Activated T-helper 17 cell treated with anti-CD3 and anti-CD28 coated beads, Interleukin-2, amount 50 U/mL, for 72 hours (primary cell): ENCODE measurements around the gene SCN11A. TPM values are rescaled to one million over a fixed set of nuclear protein-coding genes. Genes with fewer than 3 reads are reported as not detected.

Source experiments
- ATAC-seq: fragments of 150-1000 bp; cut with Tn5 transposase; replicated peaks from 2 replicates; pipeline ENCODE4 v1.10.0; 2021; ENCODE audit warnings: mild to moderate bottlenecking, moderate library complexity
- H3K27ac Mint-ChIP-seq: one replicate; pipeline ENCODE4 v1.8.0; 2022; ENCODE audit warnings: mixed read lengths
- H3K27me3 Mint-ChIP-seq: one replicate; pipeline ENCODE4 v1.8.0; 2022; ENCODE audit warnings: mixed read lengths
- H3K36me3 Mint-ChIP-seq: one replicate; pipeline ENCODE4 v1.8.0; 2022; ENCODE audit warnings: low read depth, mild to moderate bottlenecking, mixed read lengths
- H3K4me1 Mint-ChIP-seq: one replicate; pipeline ENCODE4 v1.8.0; 2022; ENCODE audit warnings: mixed read lengths
- H3K4me3 Mint-ChIP-seq: one replicate; pipeline ENCODE4 v1.8.0; 2022; ENCODE audit warnings: mild to moderate bottlenecking, mixed read lengths
- H3K9me3 Mint-ChIP-seq: one replicate; pipeline ENCODE4 v1.8.0; 2022; ENCODE audit warnings: mixed read lengths
- total RNA-seq, 2 donors: library from RNA; stranded (reverse); gene quantifications; one replicate each; pipeline ENCODE4 v1.2.3, GENCODE V29; 2022

The SCN11A gene
- under 1 TPM; 0.21 to 0.22 TPM for total RNA-seq

DNA sequence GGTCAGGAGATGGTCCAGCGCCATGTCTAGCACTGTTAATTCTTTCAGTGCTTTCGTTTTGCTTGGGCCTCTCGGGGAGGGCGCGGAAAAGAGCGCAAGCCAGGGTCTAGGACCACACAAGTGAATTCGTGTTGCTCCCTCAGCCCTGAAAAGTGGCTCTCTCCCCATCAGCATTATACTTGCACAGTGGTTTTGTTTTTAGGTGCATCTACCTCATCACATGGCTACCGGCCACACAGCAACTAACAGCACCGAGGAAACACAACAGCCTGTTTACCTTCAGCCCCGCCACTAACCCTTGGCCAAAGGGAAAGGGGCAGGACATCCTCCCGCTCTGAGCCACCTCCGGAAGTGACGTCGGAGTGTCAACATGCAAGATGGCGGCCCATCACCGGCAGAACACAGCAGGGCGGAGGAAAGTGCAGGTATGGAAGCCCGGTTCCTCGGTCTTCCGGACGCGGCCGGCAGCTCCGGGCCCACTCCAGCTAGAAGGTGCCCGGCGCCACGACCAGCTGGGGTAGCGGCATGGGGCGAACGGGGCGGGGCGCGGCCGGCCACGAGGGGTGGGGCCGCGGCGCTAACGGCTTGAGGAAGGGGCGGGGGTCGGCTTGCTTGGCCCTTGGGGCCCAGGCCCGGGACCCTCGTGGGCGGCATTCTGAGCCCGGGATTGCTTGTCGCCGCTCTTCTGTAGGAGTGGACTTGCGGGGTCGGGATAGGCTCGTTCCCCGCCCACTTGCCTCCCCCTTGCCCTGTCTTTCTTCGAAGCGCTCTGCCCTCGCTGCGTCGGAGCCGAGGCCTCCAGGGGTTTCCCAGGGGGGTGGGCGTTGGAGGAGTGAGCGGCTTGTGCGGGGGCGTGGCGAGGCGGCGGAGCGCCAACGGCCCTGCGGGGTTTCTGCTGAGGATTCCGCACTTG lies at the start of gene SCN11A, which contains the start of gene WDR48:
Gene SCN11A, minus strand, starts transcription at position 296 of the 913 bp plus-strand sequence. CDS start 101,582 bp downstream, outside the sequence.
Gene WDR48, plus strand, starts transcription at position 368 of the 913 bp plus-strand sequence. Its CDS starts 10 bp downstream, at position 378.
- ATAC-seq = peak; percentile 95
- Mint-ChIP-seq H3K27ac (peak within 1 kb of the TSS; percentile 97), H3K4me1 (peaks cover 31% of the 10 kb centered on the region), H3K27me3 (no peaks in the 10 kb centered on the region), H3K9me3 (no peaks in the 10 kb centered on the region), H3K36me3 (peaks cover 9% of the 10 kb centered on the region), H3K4me3 (peak within 1 kb of the TSS; percentile 93)

DNA sequence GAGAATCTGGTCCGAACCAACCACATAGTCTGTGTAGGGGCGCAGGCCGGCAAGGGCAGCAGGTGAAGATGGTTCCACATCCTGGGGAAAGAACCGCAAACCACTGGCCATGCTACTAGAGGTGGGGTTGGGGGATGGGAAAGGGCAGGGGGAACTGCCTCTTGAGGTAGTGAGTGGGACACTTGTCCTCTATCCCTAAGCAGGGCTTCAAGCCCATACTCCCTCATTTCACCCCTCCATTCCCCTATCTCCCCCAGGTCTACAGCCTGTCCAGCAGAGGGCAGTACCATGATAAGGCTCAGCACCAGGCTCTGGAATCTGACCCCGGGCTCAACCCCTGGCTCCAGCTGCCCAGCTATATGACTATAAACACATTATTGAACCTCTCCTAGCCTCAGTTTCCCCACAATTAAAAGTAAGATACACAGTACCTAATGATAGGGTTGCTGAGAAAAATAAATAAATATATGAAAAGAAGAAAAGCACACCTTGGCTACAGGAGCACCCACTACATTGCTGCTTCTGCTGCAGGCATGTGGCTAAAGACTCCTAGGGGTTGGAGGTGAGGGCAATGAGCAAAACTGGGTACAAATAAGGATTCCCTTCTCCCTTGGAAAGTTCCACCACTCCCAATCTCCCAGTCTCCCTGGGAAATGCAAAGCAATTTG lies 49.4 kb upstream of the SCN11A start:
- peak overlapping the region; percentile 81 for H3K27ac Mint-ChIP-seq
- no peak overlapping the region for H3K4me3 Mint-ChIP-seq
- H3K4me1 Mint-ChIP-seq = peaks cover 33% of the 10 kb centered on the region
- ATAC-seq = peak; percentile 77
- H3K9me3 Mint-ChIP-seq = no peaks in the 10 kb centered on the region
- no peaks in the 10 kb centered on the region for H3K27me3 Mint-ChIP-seq
- peaks cover 31% of the 10 kb centered on the region for H3K36me3 Mint-ChIP-seq

DNA sequence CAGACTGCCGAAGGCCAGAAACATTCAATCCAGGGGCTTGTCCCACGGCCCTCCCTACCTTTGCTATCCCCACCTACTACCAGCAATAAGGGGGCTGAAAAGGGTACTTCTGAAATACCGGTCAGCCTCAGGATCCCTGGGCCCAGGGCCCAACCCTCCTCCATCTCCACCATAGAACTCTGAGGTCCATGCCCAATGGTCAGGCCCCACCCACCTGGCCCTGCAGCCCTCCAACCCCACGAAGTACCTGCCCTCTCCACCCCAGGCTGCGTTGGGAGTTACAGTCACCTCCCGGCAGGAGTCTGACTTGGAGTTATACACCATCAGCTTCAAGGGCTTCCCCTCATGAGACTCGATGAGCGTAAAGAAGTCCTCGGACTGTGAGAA lies 48.7 kb upstream of the SCN11A start:
- Mint-ChIP-seq H3K9me3 (no peaks in the 10 kb centered on the region), H3K4me3 (no peak overlapping the region), H3K27me3 (no peaks in the 10 kb centered on the region), H3K36me3 (peaks cover 38% of the 10 kb centered on the region), H3K4me1 (peaks cover 26% of the 10 kb centered on the region), H3K27ac (peak overlapping the region; percentile 81)
- no peak for ATAC-seq

DNA sequence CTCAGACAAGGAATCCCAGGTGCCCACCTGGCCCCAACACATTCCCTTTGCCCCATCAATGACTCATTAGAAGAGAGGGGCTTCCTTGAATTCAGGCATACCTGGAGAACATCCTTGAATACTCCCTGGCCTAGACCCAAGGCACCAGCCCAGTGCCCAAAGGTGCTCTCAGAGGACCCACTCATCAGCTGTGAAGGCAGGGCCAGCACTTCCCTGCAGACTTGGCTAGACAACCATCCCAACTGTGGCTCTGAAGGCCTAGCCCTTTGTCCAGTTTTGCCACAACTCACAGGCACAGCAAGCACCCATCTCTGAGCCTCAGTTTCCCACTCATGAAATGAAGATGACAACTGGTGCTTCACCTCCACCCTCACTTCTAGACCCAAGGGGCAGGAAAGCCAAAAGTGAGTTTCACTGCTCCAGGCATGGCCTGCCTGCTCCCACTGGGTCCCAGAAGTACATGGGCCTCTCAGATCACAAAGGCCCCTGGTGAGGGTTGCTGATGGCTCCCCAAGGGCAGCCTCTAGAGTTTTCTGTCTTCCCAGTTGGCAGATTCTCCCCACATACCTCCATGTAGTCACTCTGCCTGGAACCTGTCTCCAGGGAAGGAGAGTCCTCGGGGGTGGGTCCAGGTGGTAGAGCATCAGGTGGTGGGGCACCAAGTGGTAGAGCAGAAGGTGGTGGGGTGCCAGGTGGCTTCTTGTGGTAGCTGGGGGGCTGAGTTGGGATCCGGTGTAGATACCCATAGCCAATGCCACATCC lies 48.2 kb upstream of the SCN11A start:
- H3K27ac Mint-ChIP-seq = peak overlapping the region; percentile 81
- no peaks in the 10 kb centered on the region for H3K27me3 Mint-ChIP-seq
- H3K4me1 Mint-ChIP-seq = peaks cover 20% of the 10 kb centered on the region
- H3K4me3 Mint-ChIP-seq = no peak overlapping the region
- no peak for ATAC-seq
- peaks cover 43% of the 10 kb centered on the region for H3K36me3 Mint-ChIP-seq
- no peaks in the 10 kb centered on the region for H3K9me3 Mint-ChIP-seq

DNA sequence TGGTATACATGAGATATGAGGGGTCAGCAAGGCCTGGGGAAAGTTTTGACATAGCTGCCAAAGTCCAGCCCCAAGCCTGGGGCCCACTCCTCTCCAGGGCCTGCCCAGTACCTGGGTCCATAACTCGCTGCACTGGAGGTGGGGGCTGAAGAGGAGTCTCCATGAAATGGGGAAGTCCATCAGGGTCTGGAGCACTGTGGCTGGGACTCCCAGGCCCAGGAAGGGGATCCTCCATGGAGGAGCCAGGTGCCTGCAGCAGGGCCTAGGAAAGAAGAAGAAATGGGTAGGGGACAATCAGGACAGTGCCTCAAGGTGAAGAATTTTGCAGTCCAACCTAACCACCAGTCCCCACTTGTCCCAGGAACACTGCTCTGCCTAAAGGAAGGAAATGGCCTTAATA lies 47.5 kb upstream of the SCN11A start:
- peak overlapping the region; percentile 46 for H3K27ac Mint-ChIP-seq
- peaks cover 20% of the 10 kb centered on the region for H3K4me1 Mint-ChIP-seq
- no peaks in the 10 kb centered on the region for H3K27me3 Mint-ChIP-seq
- H3K9me3 Mint-ChIP-seq = no peaks in the 10 kb centered on the region
- H3K36me3 Mint-ChIP-seq = peaks cover 50% of the 10 kb centered on the region
- no peak for ATAC-seq
- H3K4me3 Mint-ChIP-seq = no peak overlapping the region

DNA sequence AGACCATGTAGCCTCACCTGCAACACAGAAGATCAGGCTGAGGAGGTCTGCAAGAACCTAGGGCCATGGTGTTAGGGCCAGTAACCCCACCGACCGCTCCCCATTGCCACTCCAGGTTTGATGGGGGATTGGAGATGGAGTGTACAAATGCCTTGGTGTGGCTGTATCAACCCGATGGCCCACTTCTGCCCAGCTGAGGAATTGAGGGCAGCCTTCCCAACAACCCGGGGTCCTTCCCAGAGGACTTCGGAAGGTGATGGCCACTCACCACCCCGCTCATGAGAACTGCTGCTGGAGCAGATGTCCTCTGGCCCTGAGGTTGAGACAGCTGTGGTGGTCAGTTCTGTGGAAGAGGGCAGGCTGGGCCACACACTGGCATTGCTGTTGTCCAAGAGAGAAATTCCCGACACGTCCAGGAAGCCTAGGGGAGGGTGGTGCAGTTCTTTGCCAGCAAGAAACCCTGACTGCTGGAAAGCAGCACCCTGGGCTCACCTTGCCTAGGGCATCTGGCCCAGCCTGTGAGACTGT lies 46.8 kb upstream of the SCN11A start:
- ATAC-seq = no peak
- H3K4me1 Mint-ChIP-seq = peaks cover 20% of the 10 kb centered on the region
- no peak overlapping the region for H3K27ac Mint-ChIP-seq
- no peaks in the 10 kb centered on the region for H3K27me3 Mint-ChIP-seq
- peaks cover 57% of the 10 kb centered on the region for H3K36me3 Mint-ChIP-seq
- H3K4me3 Mint-ChIP-seq = no peak overlapping the region
- no peaks in the 10 kb centered on the region for H3K9me3 Mint-ChIP-seq

DNA sequence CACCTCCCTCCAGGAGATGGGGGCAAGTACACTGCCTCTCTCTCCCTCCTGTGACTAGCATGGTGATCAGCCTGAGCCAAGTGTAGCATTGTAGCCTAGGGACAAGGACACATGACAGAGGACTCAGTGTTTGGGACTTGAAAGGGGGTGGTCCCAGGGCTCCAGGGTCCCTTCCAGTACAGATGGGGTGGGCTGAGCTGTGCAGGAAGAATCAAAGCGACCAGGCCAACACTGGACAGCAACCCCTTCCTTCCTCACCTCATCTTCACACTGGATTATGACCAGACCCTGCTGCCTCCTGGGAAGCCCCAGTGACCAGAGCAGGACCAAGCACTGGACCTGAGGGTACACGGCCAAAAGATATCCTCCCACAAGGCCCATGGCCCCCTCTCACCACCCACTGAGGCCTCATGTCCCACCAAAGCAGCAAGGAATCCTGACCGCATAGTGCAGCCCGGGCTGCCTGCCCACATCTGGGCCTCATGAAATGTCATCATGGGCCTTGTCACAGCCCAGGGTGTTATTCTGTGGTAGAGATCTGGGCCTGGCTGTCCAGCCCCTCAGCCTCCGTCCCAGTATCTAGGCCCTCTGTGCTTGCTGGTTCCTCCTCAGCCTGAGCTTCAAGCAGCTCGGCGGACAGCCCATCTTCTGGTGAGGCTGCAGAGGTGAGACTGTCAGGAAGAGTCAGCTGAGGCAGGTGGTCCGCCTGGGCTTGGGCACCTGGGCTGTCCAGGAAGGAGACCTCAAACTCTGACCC lies 46.1 kb upstream of the SCN11A start:
- Mint-ChIP-seq H3K27ac (peak overlapping the region; percentile 71), H3K27me3 (no peaks in the 10 kb centered on the region), H3K4me1 (peaks cover 18% of the 10 kb centered on the region), H3K4me3 (no peak overlapping the region), H3K36me3 (peaks cover 64% of the 10 kb centered on the region), H3K9me3 (no peaks in the 10 kb centered on the region)
- ATAC-seq = no peak

DNA sequence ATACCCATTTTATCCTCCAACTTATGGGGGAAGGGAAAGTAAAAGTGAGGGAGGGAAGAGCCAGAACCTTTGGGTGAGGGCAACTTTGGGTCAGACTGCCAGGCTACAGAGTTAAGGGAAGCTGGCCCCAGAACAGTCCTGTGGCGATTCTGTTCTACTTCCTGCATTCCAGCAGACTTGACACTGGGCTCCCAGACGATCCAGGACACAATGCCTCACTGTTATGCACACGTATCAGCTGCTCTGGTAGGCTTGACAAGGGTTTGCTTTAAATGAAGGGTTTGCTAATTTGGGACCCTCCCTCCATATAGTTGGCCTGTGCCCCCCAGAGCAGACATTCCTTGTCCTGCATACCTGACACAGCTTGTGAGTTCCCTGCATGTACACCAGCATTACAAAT lies 45.0 kb upstream of the SCN11A start:
- H3K4me1 Mint-ChIP-seq = peaks cover 7% of the 10 kb centered on the region
- peaks cover 75% of the 10 kb centered on the region for H3K36me3 Mint-ChIP-seq
- no peaks in the 10 kb centered on the region for H3K27me3 Mint-ChIP-seq
- no peak overlapping the region for H3K4me3 Mint-ChIP-seq
- no peaks in the 10 kb centered on the region for H3K9me3 Mint-ChIP-seq
- ATAC-seq = no peak
- peak overlapping the region; percentile 71 for H3K27ac Mint-ChIP-seq

DNA sequence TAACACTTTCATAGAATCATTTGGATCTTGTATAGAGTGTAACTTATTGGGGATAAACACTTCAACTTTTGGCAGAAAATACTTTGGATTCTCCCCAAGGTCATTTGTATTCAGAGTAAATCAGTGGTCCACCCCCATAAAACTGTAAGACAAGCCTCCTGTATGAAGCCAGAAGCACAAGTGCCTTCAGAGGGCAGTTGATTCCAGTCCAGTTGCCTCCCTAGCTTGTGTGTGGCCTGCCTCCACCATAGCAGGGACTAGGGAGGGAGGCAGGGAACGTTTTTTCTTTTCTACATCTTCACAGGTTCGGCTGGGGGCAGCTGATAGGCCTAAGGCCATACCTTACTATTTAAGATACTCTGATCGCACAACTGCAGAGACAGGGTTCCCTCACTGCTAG lies 44.0 kb upstream of the SCN11A start:
- Mint-ChIP-seq H3K4me1 (no peaks in the 10 kb centered on the region), H3K4me3 (no peak overlapping the region), H3K27me3 (no peaks in the 10 kb centered on the region), H3K27ac (peak overlapping the region; percentile 59), H3K36me3 (peaks cover 85% of the 10 kb centered on the region), H3K9me3 (no peaks in the 10 kb centered on the region)
- ATAC-seq = no peak

DNA sequence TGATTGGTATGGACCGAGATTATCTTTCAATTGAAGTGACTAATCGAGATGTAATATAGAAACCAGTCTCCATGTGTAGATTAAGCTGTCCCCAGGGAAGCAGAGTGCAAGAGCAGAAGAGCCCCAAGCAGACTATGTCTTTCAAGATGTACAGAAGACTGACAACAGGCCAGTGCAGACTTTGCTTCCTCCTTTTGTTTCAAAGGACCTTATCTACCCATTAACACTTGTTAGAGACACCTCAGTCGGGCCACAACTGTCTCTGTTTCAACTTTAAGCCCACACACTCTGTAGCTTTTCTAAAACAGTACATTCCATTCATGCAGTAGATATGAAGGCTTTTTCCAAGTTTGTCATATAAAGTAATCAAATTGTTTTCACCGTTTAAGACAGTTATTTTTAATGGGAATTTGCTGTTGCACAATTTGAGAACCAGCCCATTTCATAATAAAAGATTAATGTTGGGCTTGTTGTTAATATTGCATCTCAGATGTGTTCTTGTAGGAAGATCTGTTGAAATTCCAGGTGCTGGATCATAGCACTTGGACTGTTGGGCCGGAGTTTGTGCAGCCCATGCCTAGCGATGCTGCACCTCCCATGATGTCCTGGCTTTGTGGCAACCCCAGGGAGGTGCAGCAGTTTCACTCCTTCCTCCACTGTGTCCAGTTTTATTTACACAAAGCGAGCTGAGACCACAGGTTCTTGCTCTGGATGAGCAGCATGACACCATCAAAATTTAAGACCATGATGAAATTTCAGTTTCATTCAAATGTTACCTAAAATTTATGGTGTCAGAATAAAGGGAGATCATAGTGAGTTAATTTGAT lies 43.3 kb upstream of the SCN11A start:
- no peak for ATAC-seq
- H3K27me3 Mint-ChIP-seq = no peaks in the 10 kb centered on the region
- H3K9me3 Mint-ChIP-seq = no peaks in the 10 kb centered on the region
- H3K27ac Mint-ChIP-seq = peak overlapping the region; percentile 59
- H3K4me1 Mint-ChIP-seq = no peaks in the 10 kb centered on the region
- no peak overlapping the region for H3K4me3 Mint-ChIP-seq
- H3K36me3 Mint-ChIP-seq = peaks cover 92% of the 10 kb centered on the region

DNA sequence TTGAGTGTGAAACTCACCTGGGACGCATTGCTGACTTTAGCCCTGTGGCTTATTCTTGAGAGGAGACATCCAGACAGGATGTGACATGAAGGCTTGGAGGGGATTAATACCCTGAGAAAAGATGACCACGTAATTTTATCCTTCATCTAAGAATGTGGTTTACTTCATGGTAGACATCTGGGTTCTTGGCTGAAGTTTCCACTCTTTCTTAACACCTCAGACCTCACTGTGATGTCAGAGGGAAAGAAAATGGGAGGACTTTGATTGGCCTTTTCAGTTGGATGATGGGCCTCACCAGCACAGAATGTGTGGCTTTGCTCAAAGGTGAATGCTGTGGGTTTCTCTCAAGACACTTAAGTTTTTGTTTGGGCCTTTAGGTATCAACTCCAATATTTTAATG lies 39.2 kb upstream of the SCN11A start:
- peak; percentile 43 for ATAC-seq
- H3K9me3 Mint-ChIP-seq = no peaks in the 10 kb centered on the region
- H3K4me3 Mint-ChIP-seq = no peak overlapping the region
- H3K27me3 Mint-ChIP-seq = no peaks in the 10 kb centered on the region
- H3K4me1 Mint-ChIP-seq = no peaks in the 10 kb centered on the region
- H3K36me3 Mint-ChIP-seq = peaks cover 100% of the 10 kb centered on the region
- H3K27ac Mint-ChIP-seq = peak overlapping the region; percentile 62

DNA sequence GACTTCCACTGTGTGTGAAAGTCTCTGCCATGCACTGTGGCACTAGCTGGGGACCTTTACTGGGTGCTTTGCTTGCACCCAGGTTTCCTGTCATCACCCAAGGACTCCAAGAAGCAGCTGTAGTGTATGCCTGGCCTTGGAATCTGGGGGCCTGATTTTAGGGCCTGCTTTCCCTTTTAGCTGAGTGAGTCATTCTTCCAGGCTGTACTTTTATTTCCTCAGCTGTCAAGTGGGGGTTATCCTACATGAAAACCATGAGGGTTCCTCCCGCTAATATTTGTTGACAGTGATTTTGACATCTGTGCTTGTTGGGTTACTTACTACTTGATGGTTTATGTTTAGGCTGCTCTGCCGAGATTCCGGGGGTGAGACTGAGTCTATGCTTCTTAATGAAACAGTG lies 37.1 kb upstream of the SCN11A start:
- Mint-ChIP-seq H3K27me3 (no peaks in the 10 kb centered on the region), H3K9me3 (no peaks in the 10 kb centered on the region), H3K4me3 (no peak overlapping the region), H3K27ac (no peak overlapping the region), H3K4me1 (no peaks in the 10 kb centered on the region), H3K36me3 (peaks cover 99% of the 10 kb centered on the region)
- ATAC-seq = no peak

DNA sequence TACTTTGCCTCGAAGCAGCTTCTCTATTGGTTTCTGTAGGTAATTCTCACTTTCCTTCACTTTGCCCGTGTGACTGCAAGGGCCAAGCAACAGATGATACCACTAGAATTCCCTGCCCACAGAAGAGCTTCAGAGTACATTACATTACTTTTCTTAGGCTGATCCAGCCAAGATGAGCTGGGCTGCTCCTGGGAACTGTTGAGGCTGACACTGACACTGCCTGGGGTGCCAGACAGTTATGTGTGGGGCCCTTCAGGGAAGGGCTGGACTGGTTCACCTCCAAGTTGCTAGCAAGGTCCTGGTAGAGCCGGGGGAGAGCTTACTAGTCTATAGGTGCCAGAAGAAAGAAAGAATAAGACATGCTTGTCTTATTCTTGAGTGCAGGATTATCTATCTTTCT lies 36.7 kb upstream of the SCN11A start:
- peaks cover 3% of the 10 kb centered on the region for H3K4me1 Mint-ChIP-seq
- H3K27me3 Mint-ChIP-seq = no peaks in the 10 kb centered on the region
- no peak for ATAC-seq
- no peak overlapping the region for H3K4me3 Mint-ChIP-seq
- no peaks in the 10 kb centered on the region for H3K9me3 Mint-ChIP-seq
- H3K36me3 Mint-ChIP-seq = peaks cover 99% of the 10 kb centered on the region
- peak overlapping the region; percentile 67 for H3K27ac Mint-ChIP-seq
